GM19193 (cell line): Measurements from ENCODE around the gene CCT5.

Experiments used
- POLR2A ChIP-seq: IDR thresholded peaks from 4 replicates; pipeline ENCODE4 v1.6.1; 2011; ENCODE audit not compliant: insufficient read depth, insufficient read length; ENCODE audit errors: extremely low read depth

CCT5 gene

GRCh38 chr5:10265245-10266109 lies 15.4 kb downstream of the CCT5 start:
- peak; percentile 29 for TF ChIP-seq POLR2A

GRCh38 chr5:10266137-10266536 lies 16.1 kb downstream of the CCT5 start:
- no peak for TF ChIP-seq POLR2A

GRCh38 chr5:10266839-10267238 lies 16.8 kb downstream of the CCT5 start:
- no peak for TF ChIP-seq POLR2A

- no peak for TF ChIP-seq POLR2A
Measured at GRCh38 chr5:10268100-10268499, 18.0 kb downstream of the CCT5 start.

GRCh38 chr5:10272053-10272874 lies 22.2 kb downstream of the CCT5 start:
- no peak for TF ChIP-seq POLR2A

- no peak for TF ChIP-seq POLR2A
Measured at GRCh38 chr5:10275460-10275859, 25.4 kb downstream of the CCT5 start.

- no peak for TF ChIP-seq POLR2A
Measured at GRCh38 chr5:10275991-10276390, 25.9 kb downstream of the CCT5 start.

- TF ChIP-seq POLR2A: no peak
Measured at GRCh38 chr5:10276691-10277090, 26.6 kb downstream of the CCT5 start.

GRCh38 chr5:10277773-10278630 lies 27.9 kb downstream of the CCT5 start:
- no peak for TF ChIP-seq POLR2A

- no peak for TF ChIP-seq POLR2A
Measured at GRCh38 chr5:10278658-10279279, 28.7 kb downstream of the CCT5 start.

GRCh38 chr5:10279328-10279727 lies 29.2 kb downstream of the CCT5 start:
- no peak for TF ChIP-seq POLR2A

- TF ChIP-seq POLR2A: no peak
Measured at GRCh38 chr5:10279925-10280720, 30.0 kb downstream of the CCT5 start.

GRCh38 chr5:10283927-10284635 lies 34.0 kb downstream of the CCT5 start:
- no peak for TF ChIP-seq POLR2A
